HepG2 (cell line): ENCODE data around the gene SCYL1. TPM values are rescaled to one million over a fixed set of nuclear protein-coding genes. Genes with fewer than 3 reads are reported as not detected.

ENCODE experiments used
- FOXC1 ChIP-seq: sonication (generic); formaldehyde crosslinking; IDR thresholded peaks from 2 replicates; pipeline ENCODE4 v1.8.0; 2022; ENCODE audit warnings: mild to moderate bottlenecking, missing genetic modification reagents, borderline replicate concordance
- FOXJ3 ChIP-seq: sonication (generic); formaldehyde crosslinking; IDR thresholded peaks from 2 replicates; pipeline ENCODE4 v1.4.0; 2020; ENCODE audit warnings: missing genetic modification reagents, mild to moderate bottlenecking, borderline replicate concordance
- GFI1 ChIP-seq: sonication (generic); formaldehyde crosslinking; IDR thresholded peaks from 2 replicates; pipeline ENCODE4 v1.5.0; 2020; ENCODE audit warnings: missing genetic modification reagents, mild to moderate bottlenecking, borderline replicate concordance
- MAFK ChIP-seq, 2 experiments: IDR thresholded peaks in 1 of 2; conservative IDR thresholded peaks in 1 of 2; 2 replicates each; pipeline ENCODE4 v1.6.1; 2011; ENCODE audit warnings: improper control_type of control experiment in 2 of 2, low read length in 2 of 2
- MED1 ChIP-seq: sonication (generic); formaldehyde crosslinking; IDR thresholded peaks from 2 replicates; pipeline ENCODE4 v1.4.0; 2020; ENCODE audit warnings: missing genetic modification reagents
- NCOA2 ChIP-seq: sonication (generic); formaldehyde crosslinking; IDR thresholded peaks from 2 replicates; pipeline ENCODE4 v1.8.0; 2022; ENCODE audit warnings: inconsistent platforms
- RXRA ChIP-seq: sonication (generic); formaldehyde crosslinking; IDR thresholded peaks from 2 replicates; pipeline ENCODE4 v1.5.1; 2020; ENCODE audit warnings: missing genetic modification reagents
- SIX4 ChIP-seq: sonication (generic); formaldehyde crosslinking; IDR thresholded peaks from 2 replicates; pipeline ENCODE4 v1.4.0; 2020; ENCODE audit warnings: missing genetic modification reagents
- TBL1XR1 ChIP-seq: fragments of 150-350 bp; IDR thresholded peaks from 2 replicates; pipeline ENCODE4 v1.6.1; 2014; ENCODE audit warnings: borderline replicate concordance, low read length; ENCODE audit not compliant: partially characterized antibody
- TCF12 ChIP-seq, 2 experiments: fragments of 450-650 bp in 1 of 2; sonication (generic) in 1 of 2; formaldehyde crosslinking in 1 of 2; IDR thresholded peaks; 2 replicates each; pipeline versions ENCODE4 v1.6.1 to v1.8.0; 2017 to 2022; ENCODE audit warnings: antibody characterized with exemption in 1 of 2, mild to moderate bottlenecking in 1 of 2, missing genetic modification reagents in 1 of 2, moderate library complexity in 1 of 2
- TEAD3 ChIP-seq: optimal IDR thresholded peaks from 2 replicates; pipeline ENCODE3; 2016; ENCODE audit warnings: borderline replicate concordance
- UBTF ChIP-seq: sonication (generic); formaldehyde crosslinking; IDR thresholded peaks from 2 replicates; pipeline ENCODE4 v1.4.0; 2020; ENCODE audit warnings: mild to moderate bottlenecking, missing genetic modification reagents
- ZBTB4 ChIP-seq: sonication (generic); formaldehyde crosslinking; IDR thresholded peaks from 2 replicates; pipeline ENCODE4 v1.4.0; 2020; ENCODE audit warnings: missing genetic modification reagents, mild to moderate bottlenecking, borderline replicate concordance
- ZNF574 ChIP-seq: sonication (generic); formaldehyde crosslinking; IDR thresholded peaks from 2 replicates; pipeline ENCODE4 v1.4.0; 2020; ENCODE audit warnings: missing genetic modification reagents
- ZNF772 ChIP-seq: sonication (generic); formaldehyde crosslinking; IDR thresholded peaks from 2 replicates; pipeline ENCODE4 v1.5.0; 2020; ENCODE audit warnings: mild to moderate bottlenecking, missing genetic modification reagents
- polyA plus RNA-seq, 8 experiments: library from polyadenylated mRNA; depleted of rRNA in 3 of 8; stranded (reverse) in 7 of 8; unstranded in 1 of 8; fragments of >200 nt; fragmentation: Illumina TruSeq in 4 of 8; extraction: Trizol in 4 of 8; gene quantifications; 2 replicates each; pipeline versions ENCODE4 v1.2.1 to v1.2.3, GENCODE V29; 2011 to 2016; ENCODE audit warnings: low read depth in 4 of 8, missing spikeins in 1 of 8, mixed read lengths in 1 of 8; ENCODE audit not compliant: insufficient read depth in 1 of 8
- total RNA-seq, 5 experiments: library from RNA; depleted of rRNA; stranded (reverse); fragments of >200 nt; fragmentation: Illumina TruSeq; extraction: Trizol; gene quantifications; 2 replicates each; pipeline ENCODE4 v1.2.3, GENCODE V29; 2016; ENCODE audit warnings: low read depth in 1 of 5
- TF ChIP-seq, protein P1 (sequence below): sonication (generic); formaldehyde crosslinking; IDR thresholded peaks from 2 replicates; pipeline ENCODE4 v1.4.0; 2020; ENCODE audit warnings: missing genetic modification reagents

Gene SCYL1
- total and polyA plus RNA-seq, 2 of the 13 experiments (the other 11 are each of a cell fraction or from before 2014, with no cell fraction given): 65.9 to 103 TPM

DNA sequence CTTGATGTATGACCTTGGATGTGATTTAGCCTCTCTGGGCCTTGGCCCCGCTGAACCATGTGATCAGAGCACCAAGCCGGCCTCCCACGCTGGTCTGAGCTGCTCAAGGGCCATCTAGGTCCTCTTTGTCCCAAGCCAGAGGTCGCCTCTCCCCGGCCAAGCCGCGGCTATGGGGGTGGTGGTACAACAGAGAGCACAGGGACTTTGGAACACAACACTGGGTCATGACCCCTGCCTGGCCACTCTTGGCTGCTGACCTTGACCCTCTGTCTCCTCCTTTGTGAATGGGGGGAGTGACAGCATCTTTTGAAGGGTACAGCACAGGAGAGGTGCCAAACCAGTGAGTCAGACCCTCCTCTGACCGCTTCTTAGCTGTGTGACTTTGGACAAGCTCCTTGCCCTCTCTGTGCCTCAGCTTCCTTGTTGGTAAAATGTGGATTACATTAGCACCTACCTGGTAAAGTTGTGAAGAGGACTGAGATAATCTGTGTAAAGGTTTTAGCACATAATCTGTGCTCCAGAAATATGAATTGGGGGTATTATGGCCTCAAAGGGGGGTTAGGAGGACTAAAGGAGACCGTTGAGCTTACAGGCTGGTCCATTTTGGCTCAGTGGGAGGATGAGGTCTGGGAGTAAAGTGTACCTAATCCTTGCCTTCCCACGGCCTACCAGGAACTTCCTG is 4.7 kb downstream of the SCYL1 start (continued):
- TF ChIP-seq GFI1 (CRISPR knock-in tag) (peak; percentile 69), TBL1XR1 (peak; percentile 61), ZNF772 (CRISPR knock-in tag) (0 out of 2 replicates have a peak, but pooled peaks have one; percentile 19), FOXJ3 (CRISPR knock-in tag) (peak; percentile 74), MED1 (peak; percentile 67), UBTF (CRISPR knock-in tag) (peak; percentile 57; the same call in 1 of the 2 replicates), ZNF574 (peak; percentile 63), NCOA2 (CRISPR knock-in tag) (peak; percentile 54), TEAD3 (CRISPR knock-in tag) (peak; percentile 39), ZBTB4 (CRISPR knock-in tag) (no peak), SIX4 (CRISPR knock-in tag) (peak; percentile 40; the same call in 1 of the 2 replicates), MAFK (conservative IDR thresholded peaks at IDR 0.05 in 1 of 2, IDR thresholded peaks at IDR 0.05 in 1 of 2; ENCODE audit: low read length in 2 of 2) (no peak), FOXC1 (CRISPR knock-in tag) (0 out of 2 replicates have a peak, but pooled peaks have one; percentile 35), TCF12 (IDR thresholded peaks at IDR 0.05) (no peak), TCF12 (CRISPR knock-in tag; IDR thresholded peaks at IDR 0.05) (peak; percentile 56; the same call in 1 of the 2 replicates), RXRA (peak; percentile 97)
- TF ChIP-seq, protein P1, sequence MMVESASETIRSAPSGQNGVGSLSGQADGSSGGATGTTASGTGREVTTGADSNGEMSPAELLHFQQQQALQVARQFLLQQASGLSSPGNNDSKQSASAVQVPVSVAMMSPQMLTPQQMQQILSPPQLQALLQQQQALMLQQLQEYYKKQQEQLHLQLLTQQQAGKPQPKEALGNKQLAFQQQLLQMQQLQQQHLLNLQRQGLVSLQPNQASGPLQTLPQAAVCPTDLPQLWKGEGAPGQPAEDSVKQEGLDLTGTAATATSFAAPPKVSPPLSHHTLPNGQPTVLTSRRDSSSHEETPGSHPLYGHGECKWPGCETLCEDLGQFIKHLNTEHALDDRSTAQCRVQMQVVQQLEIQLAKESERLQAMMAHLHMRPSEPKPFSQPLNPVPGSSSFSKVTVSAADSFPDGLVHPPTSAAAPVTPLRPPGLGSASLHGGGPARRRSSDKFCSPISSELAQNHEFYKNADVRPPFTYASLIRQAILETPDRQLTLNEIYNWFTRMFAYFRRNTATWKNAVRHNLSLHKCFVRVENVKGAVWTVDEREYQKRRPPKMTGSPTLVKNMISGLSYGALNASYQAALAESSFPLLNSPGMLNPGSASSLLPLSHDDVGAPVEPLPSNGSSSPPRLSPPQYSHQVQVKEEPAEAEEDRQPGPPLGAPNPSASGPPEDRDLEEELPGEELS (CRISPR knock-in tag): peak; percentile 50; the same call in 1 of the 2 replicates
